ENCODE measurements around the gene IRAK1. TPM values are rescaled to one million over a fixed set of nuclear protein-coding genes. Genes with fewer than 3 reads are reported as not detected.
A peak's percentile ranks its signal among the peaks of the same experiment; 100 is the strongest.

The IRAK1 gene
- total and polyA plus RNA-seq, 9 of the 15 experiments (the other 6 are each of a cell fraction or from before 2014, with no cell fraction given), result 11.6 to 261 (median 91.6) TPM

DNA sequence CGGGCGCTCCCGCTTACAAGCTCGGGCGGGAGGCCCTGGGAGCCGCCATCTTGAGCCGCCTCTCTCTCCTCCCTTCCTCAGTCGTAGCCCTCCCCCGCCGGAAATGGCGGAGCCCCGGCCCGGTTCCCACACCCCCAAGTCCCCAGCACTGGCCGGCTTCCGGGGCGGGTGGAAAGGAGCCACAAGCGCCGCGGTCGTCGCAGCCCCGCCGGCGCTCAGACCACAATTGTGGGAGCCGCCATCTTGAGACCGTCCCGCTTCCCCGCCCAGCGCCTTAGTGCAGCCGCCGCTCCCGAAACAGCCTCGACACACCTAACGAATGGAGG, 48.6 kb downstream of the IRAK1 start (continued):
- TF ChIP-seq KDM5B (IDR thresholded peaks at IDR 0.05; ENCODE audit: insufficient replicate concordance, low read depth, low read length) (no peak), ETV5 (CRISPR knock-in tag; IDR thresholded peaks at IDR 0.05; ENCODE audit: low read depth) (peak; percentile 46; the same call in 1 of the 2 replicates), POLR2G (IDR thresholded peaks at IDR 0.05; ENCODE audit: low read depth, low read length) (peak; percentile 76), BMI1 (IDR thresholded peaks at IDR 0.05; ENCODE audit: low read length) (no peak), POLR2A (conservative IDR thresholded peaks at IDR 0.05) (peak; percentile 72), TBP (optimal IDR thresholded peaks at IDR 0.05; ENCODE audit: low read depth, low read length) (peak; percentile 37), TRIM24 (IDR thresholded peaks at IDR 0.05) (0 out of 4 replicates have a peak, but pooled peaks of 1 of the 2 experiments have one; percentile 40), ETV1 (tag; conservative IDR thresholded peaks at IDR 0.05; ENCODE audit: low read depth) (peak; percentile 70), POLR2AphosphoS5 (IDR thresholded peaks at IDR 0.05; ENCODE audit: control insufficient read depth, insufficient read depth, low read depth, low read length) (peak; percentile 0; the same call in 1 of the 2 replicates), SIN3A (IDR thresholded peaks at IDR 0.05; ENCODE audit: borderline replicate concordance in 2 of 2, control insufficient read depth in 1 of 2, low read depth in 2 of 2, low read length in 2 of 2) (peak in 1 of 2 experiments; percentile 4; a peak in 1 of 4 replicates), MBD2 (IDR thresholded peaks at IDR 0.05; ENCODE audit: borderline replicate concordance, low read depth) (0 out of 2 replicates have a peak, but pooled peaks have one; percentile 9), STAG1 (CRISPR knock-in tag; IDR thresholded peaks at IDR 0.05; ENCODE audit: borderline replicate concordance) (no peak), FOS (IDR thresholded peaks at IDR 0.05; ENCODE audit: extremely low read depth, insufficient read length) (no peak), CBX2 (IDR thresholded peaks at IDR 0.05; ENCODE audit: insufficient read depth, low read length, poor library complexity, severe bottlenecking) (no peak), ZNF133 (CRISPR knock-in tag; IDR thresholded peaks at IDR 0.05) (no peak), GABPB1 (CRISPR knock-in tag; IDR thresholded peaks at IDR 0.05) (peak; percentile 91), ZNF778 (CRISPR knock-in tag; IDR thresholded peaks at IDR 0.05) (no peak), ZNF668 (CRISPR knock-in tag; IDR thresholded peaks at IDR 0.05) (no peak), HLTF (IDR thresholded peaks at IDR 0.05) (no peak)
- TF ChIP-seq, protein P1, sequence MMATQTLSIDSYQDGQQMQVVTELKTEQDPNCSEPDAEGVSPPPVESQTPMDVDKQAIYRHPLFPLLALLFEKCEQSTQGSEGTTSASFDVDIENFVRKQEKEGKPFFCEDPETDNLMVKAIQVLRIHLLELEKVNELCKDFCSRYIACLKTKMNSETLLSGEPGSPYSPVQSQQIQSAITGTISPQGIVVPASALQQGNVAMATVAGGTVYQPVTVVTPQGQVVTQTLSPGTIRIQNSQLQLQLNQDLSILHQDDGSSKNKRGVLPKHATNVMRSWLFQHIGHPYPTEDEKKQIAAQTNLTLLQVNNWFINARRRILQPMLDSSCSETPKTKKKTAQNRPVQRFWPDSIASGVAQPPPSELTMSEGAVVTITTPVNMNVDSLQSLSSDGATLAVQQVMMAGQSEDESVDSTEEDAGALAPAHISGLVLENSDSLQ (IDR thresholded peaks at IDR 0.05), result peak; percentile 5; the same call in 1 of the 2 replicates
- TF ChIP-seq, protein P2, sequence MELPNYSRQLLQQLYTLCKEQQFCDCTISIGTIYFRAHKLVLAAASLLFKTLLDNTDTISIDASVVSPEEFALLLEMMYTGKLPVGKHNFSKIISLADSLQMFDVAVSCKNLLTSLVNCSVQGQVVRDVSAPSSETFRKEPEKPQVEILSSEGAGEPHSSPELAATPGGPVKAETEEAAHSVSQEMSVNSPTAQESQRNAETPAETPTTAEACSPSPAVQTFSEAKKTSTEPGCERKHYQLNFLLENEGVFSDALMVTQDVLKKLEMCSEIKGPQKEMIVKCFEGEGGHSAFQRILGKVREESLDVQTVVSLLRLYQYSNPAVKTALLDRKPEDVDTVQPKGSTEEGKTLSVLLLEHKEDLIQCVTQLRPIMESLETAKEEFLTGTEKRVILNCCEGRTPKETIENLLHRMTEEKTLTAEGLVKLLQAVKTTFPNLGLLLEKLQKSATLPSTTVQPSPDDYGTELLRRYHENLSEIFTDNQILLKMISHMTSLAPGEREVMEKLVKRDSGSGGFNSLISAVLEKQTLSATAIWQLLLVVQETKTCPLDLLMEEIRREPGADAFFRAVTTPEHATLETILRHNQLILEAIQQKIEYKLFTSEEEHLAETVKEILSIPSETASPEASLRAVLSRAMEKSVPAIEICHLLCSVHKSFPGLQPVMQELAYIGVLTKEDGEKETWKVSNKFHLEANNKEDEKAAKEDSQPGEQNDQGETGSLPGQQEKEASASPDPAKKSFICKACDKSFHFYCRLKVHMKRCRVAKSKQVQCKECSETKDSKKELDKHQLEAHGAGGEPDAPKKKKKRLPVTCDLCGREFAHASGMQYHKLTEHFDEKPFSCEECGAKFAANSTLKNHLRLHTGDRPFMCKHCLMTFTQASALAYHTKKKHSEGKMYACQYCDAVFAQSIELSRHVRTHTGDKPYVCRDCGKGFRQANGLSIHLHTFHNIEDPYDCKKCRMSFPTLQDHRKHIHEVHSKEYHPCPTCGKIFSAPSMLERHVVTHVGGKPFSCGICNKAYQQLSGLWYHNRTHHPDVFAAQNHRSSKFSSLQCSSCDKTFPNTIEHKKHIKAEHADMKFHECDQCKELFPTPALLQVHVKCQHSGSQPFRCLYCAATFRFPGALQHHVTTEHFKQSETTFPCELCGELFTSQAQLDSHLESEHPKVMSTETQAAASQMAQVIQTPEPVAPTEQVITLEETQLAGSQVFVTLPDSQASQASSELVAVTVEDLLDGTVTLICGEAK (IDR thresholded peaks at IDR 0.05), result peak; percentile 95
- TF ChIP-seq, protein P2 (CRISPR knock-in tag; IDR thresholded peaks at IDR 0.05), result no peak
